Measurements from ENCODE around the gene UTP18.

DNA sequence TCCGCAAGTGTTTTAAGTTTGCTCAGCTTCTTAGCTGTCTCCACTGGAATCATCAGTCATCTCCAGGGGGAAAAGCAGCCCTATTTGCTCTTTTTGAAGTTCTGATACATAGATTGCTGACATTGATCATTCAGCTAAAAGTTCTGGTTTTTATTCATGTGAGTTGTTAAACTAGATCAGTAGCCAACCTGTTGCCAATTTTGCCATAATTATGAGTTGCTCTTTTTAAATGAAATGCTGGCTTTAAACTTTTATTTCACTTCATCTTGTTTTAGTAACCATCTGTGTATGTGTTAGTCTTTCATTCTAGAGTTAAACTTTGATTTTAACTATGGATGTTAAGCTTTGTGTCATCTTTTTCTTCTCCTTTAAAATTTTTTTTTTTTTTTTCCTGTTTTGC, 12.5 kb downstream of the UTP18 start:
- TF ChIP-seq, protein P1, sequence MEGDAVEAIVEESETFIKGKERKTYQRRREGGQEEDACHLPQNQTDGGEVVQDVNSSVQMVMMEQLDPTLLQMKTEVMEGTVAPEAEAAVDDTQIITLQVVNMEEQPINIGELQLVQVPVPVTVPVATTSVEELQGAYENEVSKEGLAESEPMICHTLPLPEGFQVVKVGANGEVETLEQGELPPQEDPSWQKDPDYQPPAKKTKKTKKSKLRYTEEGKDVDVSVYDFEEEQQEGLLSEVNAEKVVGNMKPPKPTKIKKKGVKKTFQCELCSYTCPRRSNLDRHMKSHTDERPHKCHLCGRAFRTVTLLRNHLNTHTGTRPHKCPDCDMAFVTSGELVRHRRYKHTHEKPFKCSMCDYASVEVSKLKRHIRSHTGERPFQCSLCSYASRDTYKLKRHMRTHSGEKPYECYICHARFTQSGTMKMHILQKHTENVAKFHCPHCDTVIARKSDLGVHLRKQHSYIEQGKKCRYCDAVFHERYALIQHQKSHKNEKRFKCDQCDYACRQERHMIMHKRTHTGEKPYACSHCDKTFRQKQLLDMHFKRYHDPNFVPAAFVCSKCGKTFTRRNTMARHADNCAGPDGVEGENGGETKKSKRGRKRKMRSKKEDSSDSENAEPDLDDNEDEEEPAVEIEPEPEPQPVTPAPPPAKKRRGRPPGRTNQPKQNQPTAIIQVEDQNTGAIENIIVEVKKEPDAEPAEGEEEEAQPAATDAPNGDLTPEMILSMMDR (IDR thresholded peaks at IDR 0.05; ENCODE audit: low read depth, low read length): no peak
- no peak for TF ChIP-seq EZH2phosphoT487 (IDR thresholded peaks at IDR 0.05; ENCODE audit: low read depth)
